ENCODE data around the gene ZNF12. TPM values are rescaled to one million over a fixed set of nuclear protein-coding genes. Genes with fewer than 3 reads are reported as not detected.
"Not testable (repeated sequence)": the region's sequence is repeated elsewhere in the genome, so short reads cannot be mapped to it uniquely, and the experiment has no call there.

The ZNF12 gene
- total RNA-seq, 4 donors from 2014 or later = 4.5 to 8.9 (median 5.3) TPM

DNA sequence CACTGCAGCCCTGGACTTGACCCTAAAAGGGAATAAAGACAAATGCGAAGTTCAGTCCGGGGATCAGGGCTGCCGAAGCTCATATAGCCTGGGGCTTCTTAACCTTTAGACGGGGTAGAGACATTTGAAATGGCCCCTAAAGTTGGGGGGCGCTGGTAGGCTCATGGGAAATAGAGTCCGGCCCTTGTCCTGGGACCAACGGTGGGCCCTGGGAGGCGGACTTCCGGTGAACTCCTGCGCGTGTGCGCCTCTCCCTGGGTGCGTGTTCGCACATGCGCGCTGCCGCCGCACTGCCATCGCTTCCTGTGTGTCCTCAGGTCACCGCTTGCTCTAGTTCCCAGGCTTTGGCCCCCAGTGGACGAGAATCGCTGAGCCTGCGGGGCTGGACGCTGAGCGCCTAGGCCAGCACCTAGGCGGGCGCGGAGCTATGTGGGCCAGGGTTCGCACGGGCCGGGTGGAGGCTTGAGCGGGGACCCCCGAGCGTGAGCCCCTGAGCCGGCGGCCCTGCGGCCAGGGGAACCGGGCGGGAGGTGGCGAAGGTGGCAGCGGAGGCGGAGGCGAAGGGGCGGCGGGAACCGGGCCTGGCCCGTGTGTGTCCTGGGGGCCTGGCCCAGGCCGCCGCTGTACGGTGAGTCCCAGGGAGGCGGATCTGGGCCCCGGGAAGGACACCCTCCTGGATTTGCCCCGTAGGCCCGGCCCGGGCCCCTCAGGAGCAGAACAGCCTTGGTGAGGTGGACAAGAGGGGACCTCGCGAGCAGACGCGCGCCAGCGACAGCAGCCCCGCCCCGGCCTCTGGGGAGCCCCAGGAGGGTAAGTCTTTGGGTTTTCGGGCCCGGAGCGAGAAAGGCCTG lies 23.0 kb upstream of the ZNF12 start:
- Histone ChIP-seq H3K4me1 (peaks cover 9 to 10% of the 10 kb centered on the region in 2 donors), H3K27me3 (no peaks in the 10 kb centered on the region), H3K9me3 (no peaks in the 10 kb centered on the region), H3K27ac (peak overlapping the region; percentile 73 to 88 (median 87)), H3K36me3 (peaks cover 0 to 22% of the 10 kb centered on the region in 2 donors), H3K4me3 (peak overlapping the region; percentile 76 to 97 (median 86))
- TF ChIP-seq, protein P1, sequence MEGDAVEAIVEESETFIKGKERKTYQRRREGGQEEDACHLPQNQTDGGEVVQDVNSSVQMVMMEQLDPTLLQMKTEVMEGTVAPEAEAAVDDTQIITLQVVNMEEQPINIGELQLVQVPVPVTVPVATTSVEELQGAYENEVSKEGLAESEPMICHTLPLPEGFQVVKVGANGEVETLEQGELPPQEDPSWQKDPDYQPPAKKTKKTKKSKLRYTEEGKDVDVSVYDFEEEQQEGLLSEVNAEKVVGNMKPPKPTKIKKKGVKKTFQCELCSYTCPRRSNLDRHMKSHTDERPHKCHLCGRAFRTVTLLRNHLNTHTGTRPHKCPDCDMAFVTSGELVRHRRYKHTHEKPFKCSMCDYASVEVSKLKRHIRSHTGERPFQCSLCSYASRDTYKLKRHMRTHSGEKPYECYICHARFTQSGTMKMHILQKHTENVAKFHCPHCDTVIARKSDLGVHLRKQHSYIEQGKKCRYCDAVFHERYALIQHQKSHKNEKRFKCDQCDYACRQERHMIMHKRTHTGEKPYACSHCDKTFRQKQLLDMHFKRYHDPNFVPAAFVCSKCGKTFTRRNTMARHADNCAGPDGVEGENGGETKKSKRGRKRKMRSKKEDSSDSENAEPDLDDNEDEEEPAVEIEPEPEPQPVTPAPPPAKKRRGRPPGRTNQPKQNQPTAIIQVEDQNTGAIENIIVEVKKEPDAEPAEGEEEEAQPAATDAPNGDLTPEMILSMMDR (IDR thresholded peaks at IDR 0.05 in 4 of 5, conservative IDR thresholded peaks at IDR 0.05 in 1 of 5) = peak in 1 of 5 experiments; percentile 22
- TF ChIP-seq POLR2A (IDR thresholded peaks at IDR 0.05) = peak; percentile 35 to 36
- intact Hi-C loops (cut with DNase I; ENCODE audit: low total_unique reads) = loop anchor here (1.0 kb wide), 1 partner anchor 22 kb away; no protein-coding TSS in a partner anchor
- DNase-seq = peak; percentile 75 to 92
- ATAC-seq = peak; percentile 99
- in situ Hi-C loops (cut with MboI; ENCODE audit: low sequenced_read_pairs in 4 of 4) = no loop called here

DNA sequence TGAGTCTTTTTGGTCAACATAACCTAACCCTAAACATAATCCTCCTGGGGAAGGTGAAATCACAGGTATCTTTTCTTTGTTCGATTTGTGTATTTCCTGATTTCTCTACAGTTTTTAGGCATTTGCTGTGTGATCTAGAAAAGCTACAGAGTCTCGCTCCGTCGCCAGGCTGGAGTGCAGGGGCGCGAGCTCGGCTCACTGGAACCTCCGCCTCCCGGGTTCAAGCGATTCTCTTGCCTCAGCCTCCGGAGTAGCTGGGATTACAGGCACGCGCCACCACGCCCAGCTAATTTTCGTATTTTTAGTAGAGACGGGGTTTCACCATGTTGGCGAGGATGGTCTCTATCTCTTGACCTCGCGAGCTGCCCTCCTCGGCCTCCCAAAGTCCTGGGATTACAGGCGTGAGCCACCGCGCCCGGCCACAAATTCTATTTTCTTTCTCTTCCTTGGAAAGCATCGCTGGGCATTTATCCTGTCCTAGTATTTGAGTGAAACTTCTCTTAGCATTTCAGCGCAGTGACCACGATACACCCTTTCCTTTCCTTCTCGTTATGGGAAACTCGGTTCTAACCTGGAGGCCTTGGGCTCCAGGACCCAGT lies 22.2 kb upstream of the ZNF12 start:
- Histone ChIP-seq H3K27ac (peak overlapping the region; percentile 73 to 88 (median 87)), H3K4me3 (peak overlapping the region; percentile 76 to 97 (median 86)), H3K36me3 (peaks cover 0 to 15% of the 10 kb centered on the region in 2 donors), H3K4me1 (peaks cover 9 to 10% of the 10 kb centered on the region in 2 donors)
- ATAC-seq; H3K9me3 ChIP-seq; in situ Hi-C loops (cut with MboI; ENCODE audit: low sequenced_read_pairs in 4 of 4); DNase-seq; H3K27me3 ChIP-seq: not testable (repeated sequence)
- intact Hi-C loops (cut with DNase I; ENCODE audit: low total_unique reads) = loop anchor here (1.0 kb wide), 1 partner anchor 22 kb away; no protein-coding TSS in a partner anchor

DNA sequence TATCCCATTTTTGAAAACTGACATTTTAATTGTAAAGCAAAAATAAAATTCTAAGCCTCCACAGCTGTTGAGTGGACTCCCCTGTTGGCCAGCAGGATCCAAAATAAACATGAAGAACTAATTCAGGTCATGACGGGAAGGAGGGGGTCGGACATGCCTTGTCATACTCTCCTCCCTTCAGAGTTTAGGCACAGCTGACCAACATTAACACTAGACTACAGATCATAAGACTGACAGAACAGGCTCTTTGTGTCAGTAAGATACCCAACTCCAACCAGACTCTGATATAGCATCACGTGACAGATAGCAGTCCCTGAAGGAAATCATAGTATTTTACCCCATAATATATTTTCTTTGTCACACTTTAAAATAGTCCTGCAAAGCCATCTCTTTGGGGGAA lies 20.9 kb upstream of the ZNF12 start:
- peaks cover 9 to 10% of the 10 kb centered on the region in 2 donors for H3K4me1 ChIP-seq
- DNase-seq (no peak), ATAC-seq (no peak)
- H3K9me3 ChIP-seq = no peaks in the 10 kb centered on the region
- H3K27me3 ChIP-seq = no peaks in the 10 kb centered on the region
- in situ Hi-C loops (cut with MboI; ENCODE audit: low sequenced_read_pairs in 4 of 4) (no loop called here), intact Hi-C loops (cut with DNase I; ENCODE audit: low total_unique reads) (no loop called here)
- peaks cover 0 to 4% of the 10 kb centered on the region in 2 donors for H3K36me3 ChIP-seq
- no peak for TF ChIP-seq POLR2A (IDR thresholded peaks at IDR 0.05)
- TF ChIP-seq, protein P1 (IDR thresholded peaks at IDR 0.05 in 4 of 5, conservative IDR thresholded peaks at IDR 0.05 in 1 of 5) = no peak
- H3K27ac ChIP-seq = no peak overlapping the region
- H3K4me3 ChIP-seq = no peak overlapping the region

DNA sequence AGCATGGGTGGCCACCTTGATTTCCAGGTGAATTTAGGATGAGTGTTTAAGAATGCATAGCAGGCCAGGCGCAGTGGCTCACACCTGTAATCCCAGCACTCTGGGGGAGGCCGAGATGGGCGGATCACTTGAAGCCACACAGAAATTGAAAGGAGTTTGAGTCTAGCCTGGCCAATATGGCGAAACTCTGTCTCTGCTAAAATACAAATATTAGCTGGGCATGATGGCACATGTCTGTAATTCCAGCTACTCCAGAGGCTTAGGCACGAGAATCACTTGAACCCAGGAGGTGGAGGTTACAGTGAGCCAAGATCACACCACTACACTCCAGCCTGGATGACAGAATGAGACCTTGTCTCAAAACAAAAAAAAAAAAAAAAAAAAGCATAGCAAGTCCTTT lies 19.6 kb upstream of the ZNF12 start:
- H3K36me3 ChIP-seq; DNase-seq; H3K9me3 ChIP-seq; H3K4me3 ChIP-seq; intact Hi-C loops (cut with DNase I; ENCODE audit: low total_unique reads); H3K27ac ChIP-seq; ATAC-seq; in situ Hi-C loops (cut with MboI; ENCODE audit: low sequenced_read_pairs in 4 of 4); H3K27me3 ChIP-seq: not testable (repeated sequence)
- peaks cover 9 to 10% of the 10 kb centered on the region in 2 donors for H3K4me1 ChIP-seq

DNA sequence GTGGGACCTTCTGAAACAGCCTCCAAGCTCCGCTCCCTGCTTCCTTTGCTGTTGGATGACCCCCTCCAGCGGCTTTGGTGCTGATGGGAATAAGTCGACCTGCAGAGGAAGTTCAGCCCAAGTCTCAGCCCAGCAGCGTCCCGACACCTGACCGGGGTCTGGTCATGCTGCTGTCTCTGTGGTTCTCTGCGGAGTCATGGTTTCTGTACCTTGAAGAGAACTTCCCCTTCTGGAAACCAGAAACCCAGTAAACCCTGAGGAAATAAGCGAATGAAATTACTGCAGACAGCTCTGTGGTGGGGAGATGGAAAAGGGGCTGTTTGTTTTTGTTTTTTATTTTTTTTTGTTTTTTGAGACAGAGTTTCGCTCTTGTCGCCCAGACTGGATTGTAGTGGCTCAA lies 18.3 kb upstream of the ZNF12 start:
- Histone ChIP-seq H3K36me3 (no peaks in the 10 kb centered on the region), H3K27me3 (no peaks in the 10 kb centered on the region), H3K27ac (no peak overlapping the region), H3K4me1 (peaks cover 0 to 4% of the 10 kb centered on the region in 2 donors), H3K4me3 (no peak overlapping the region), H3K9me3 (no peaks in the 10 kb centered on the region)
- ATAC-seq (no peak), DNase-seq (no peak)
- intact Hi-C loops (cut with DNase I; ENCODE audit: low total_unique reads) = no loop called here
- in situ Hi-C loops (cut with MboI; ENCODE audit: low sequenced_read_pairs in 4 of 4) = no loop called here
- TF ChIP-seq POLR2A (IDR thresholded peaks at IDR 0.05) = no peak
- TF ChIP-seq, protein P1 (IDR thresholded peaks at IDR 0.05 in 4 of 5, conservative IDR thresholded peaks at IDR 0.05 in 1 of 5) = no peak

DNA sequence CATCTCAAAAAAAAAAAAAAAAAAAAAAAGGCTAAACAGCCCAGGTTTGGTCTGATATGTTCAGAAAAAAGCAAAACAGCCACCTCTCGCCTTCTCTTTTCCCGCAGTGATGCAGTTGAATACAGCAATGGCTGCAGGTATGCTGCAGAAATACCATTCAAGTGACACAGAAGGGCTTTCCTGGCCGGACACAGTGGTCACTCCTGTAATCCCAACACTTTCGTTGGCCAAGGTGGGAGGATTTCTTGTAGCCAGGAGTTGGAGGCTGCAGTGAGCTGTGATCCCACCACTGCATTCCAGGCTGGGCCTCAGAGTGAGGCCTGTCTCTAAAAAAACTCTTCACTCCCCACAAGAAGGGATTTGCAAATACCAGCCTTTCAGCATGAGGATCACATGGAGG lies 17.6 kb upstream of the ZNF12 start:
- H3K4me3 ChIP-seq; H3K27me3 ChIP-seq; H3K4me1 ChIP-seq; ATAC-seq; H3K36me3 ChIP-seq; H3K9me3 ChIP-seq; intact Hi-C loops (cut with DNase I; ENCODE audit: low total_unique reads); DNase-seq; H3K27ac ChIP-seq; in situ Hi-C loops (cut with MboI; ENCODE audit: low sequenced_read_pairs in 4 of 4): not testable (repeated sequence)
